Activated naive CD4-positive, alpha-beta T cell treated with anti-CD3 and anti-CD28 coated beads, Interleukin-2, amount 50 U/mL, for 16 hours (primary cell): Measurements from ENCODE around the gene IGFBP1.

Experiments used
- DNase-seq: peaks from one replicate; pipeline ENCODE4 v3.0.0-alpha.2; 2020

The IGFBP1 gene

GRCh38 chr7:45909561-45909960, 21.3 kb downstream of the IGFBP1 start:
- no peak for DNase-seq

DNA sequence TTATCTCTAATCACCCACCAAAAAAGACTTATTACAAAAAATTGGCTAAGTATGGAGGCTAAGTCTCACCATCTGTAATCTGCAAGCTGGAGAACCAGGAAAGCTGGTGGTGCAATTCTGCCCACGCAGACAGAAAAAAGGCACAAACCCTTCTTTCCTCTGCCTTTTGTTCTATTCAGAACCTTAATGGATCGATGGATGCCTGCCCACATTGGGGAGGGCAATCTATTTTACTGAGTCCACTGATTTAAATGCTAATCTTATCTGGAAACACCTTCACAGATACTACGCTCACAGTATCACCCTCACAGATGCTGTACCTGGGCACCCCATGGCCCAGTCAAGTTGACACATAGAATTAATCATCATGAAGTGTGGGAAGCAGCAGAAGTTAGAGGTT, 22.6 kb downstream of the IGFBP1 start:
- no peak for DNase-seq

- no peak for DNase-seq
These were observed 23.0 kb downstream of the IGFBP1 start for GRCh38 chr7:45911311-45911710.

- DNase-seq, result no peak
These were observed 24.7 kb downstream of the IGFBP1 start for GRCh38 chr7:45912972-45913371.

GRCh38 chr7:45914911-45915310, 26.6 kb downstream of the IGFBP1 start:
- no peak for DNase-seq

DNA sequence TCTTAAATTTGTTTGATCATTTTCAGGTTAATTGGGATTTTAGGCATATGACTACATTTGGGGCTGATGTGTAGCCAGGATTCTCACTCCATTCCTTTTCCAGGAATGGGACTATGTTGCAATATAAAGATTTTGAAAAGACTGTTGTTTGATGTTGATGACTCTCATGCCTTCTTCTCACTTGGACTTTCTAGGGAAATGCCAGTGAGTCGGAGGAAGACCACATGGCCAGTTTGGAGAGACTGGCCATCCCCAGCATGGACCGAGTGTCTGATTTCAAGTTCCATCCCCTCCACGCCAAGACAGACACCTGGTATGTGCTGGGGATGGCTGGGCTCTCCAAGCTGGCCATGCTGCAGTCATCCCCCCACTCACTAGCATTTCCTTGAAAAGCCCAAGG, 27.3 kb downstream of the IGFBP1 start:
- no peak for DNase-seq

- no peak for DNase-seq
These were observed 28.8 kb downstream of the IGFBP1 start for GRCh38 chr7:45917064-45917463.

DNA sequence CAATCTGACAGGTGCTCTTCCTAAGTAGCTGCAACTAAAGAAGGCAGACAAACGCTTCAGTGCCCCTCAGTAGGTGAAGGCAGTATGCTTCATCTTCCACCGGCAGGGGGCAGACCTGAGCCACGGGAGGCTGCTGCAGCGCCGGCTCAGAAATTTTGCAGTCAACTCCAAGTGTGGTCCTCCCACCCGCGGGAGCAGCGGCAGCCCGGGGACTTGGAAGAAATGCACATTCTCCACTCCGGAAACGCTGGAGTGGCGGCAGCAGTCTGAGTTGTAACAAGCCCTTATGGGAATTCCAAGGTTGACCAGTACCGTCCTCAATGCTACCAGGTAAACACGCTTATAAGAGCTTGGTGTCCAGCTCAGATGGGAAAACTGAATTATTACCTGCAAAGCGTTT, 29.4 kb downstream of the IGFBP1 start:
- DNase-seq, result peak; percentile 74

DNA sequence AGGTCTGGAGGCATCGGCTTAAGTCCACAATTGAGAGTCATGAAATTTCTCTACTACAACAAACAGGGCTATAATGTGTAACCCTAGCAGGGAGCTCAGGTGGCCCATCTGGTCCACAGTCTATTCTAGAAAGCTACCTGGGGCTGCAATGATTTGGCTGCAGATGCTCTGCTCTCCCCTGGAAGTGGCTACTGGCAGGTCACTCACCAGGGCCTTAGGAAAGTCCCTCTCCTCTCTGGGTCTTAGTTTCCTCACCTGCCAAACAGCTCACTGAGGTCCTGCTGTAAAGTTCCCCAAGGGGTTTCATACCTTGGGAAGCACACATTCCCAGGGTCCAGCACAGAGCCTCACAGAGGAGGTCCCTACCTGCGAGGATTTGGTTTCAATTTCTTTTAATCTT, 30.3 kb downstream of the IGFBP1 start:
- no peak for DNase-seq

DNA sequence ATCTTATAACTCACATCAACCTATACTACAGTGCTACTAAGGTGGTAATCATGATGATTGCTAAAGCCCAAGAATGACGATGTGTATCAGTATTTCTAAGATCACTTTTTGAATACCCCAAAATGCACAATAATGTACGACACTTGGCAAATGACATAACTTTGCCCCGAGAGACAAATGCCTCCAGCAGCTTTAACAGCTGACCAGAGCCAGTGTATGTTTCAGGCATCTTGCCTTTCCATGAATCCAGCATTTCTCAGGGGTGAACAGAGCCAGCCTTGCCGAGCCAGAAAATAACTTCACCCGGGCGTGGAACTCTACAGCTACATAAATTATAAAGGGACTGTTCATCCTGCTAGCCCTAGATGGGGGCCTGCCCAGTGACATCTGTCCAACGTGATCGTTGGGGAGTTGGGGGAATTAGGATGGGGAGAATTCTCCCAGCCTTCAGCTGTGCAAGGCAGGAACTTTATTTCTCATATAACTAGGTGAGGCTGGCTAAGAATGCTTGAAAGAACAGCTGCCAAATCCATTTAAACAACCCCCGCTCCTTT, 31.0 kb downstream of the IGFBP1 start:
- DNase-seq, result no peak

DNA sequence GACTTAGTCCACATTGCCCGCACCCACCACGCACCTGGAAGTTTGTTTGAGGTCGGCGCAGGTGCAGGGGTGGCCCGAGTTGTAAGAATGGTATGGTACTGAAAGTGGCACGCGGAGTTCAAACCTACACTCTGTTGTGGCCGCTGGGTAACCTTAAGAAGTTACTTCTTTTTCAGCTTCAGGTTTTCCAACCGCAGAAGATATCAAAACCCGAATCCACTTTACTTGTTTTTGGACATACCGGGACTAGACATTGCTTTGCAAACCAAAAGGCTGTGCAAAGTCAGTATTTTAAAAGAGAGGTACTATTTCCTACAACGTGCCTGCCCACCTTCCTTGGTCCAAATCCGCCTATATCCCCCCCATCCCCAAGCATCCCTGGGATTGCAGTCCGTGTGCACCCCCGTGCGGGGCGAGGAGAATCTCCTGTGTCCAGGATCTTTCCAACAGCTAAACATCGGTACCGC, 31.7 kb downstream of the IGFBP1 start:
- no peak for DNase-seq

DNA sequence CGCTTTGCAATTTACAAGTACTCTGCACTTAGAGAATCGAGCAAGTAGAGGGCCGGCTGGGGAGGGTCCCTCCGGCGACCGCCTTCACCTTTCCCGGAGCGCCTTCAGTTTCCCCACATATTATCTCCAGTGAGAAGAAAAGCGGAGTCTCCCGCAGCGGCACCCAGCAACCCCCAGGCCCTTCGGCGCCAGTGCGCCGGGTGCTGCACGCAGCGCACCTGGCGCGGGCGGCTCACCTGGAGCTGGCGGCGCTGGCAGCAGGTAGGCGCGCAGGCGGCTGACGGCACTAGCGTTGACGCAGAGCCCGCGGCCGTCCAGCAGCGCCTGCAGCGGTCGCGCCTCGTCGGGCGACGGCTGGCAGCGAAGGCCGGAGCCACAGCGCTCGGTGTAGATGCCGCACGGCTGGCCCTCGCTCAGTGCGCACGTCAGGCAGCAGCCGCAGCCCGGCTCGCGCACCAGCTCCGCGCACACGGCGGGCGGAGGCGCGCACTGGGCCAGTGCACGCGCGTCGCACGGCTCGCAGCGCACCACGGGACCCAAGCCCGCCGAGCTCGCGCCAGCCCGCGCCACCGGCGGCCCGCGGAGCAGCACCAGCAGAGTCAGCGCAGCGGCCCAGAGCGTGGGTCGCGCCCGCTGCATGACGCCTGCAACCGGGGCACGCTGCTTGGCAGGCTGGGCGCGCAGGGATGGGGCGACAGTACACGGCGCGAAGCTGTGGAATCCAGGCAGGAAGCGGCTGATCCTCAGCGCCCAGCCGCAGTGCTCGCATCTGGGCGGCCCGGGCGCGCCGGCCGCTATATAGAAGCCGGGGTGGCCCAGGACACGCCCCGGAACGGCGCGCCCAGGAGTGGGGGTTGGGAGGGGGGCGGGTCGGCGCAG, 32.5 kb downstream of the IGFBP1 start, which contains the start of gene IGFBP3:
IGFBP3 (minus strand) TSS at position 771 of the 879 bp plus-strand sequence; CDS start at position 639, 132 bp downstream.
- no peak for DNase-seq

- DNase-seq, result no peak
These were observed 33.1 kb downstream of the IGFBP1 start for GRCh38 chr7:45921381-45921698.

- no peak for DNase-seq
These were observed 33.6 kb downstream of the IGFBP1 start for GRCh38 chr7:45921699-45922519.

DNA sequence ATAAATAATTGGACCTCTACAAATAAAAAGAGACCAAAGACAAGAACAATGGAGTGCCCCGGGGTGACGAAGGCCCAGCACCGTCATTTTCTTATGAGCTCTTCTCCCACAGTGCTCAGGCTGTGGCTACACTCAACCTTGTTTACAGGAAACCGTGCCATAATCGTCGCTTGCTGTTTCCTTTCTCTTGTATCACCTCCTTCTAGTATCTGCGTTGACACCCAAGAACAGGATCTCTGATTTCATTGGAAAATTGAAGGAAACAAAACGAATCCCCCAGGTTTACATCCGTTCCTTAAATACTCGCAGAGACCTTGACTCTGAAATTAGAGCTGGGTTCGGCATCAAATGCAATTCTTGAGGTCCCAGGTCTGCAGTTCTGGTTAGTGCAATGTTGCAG, 34.5 kb downstream of the IGFBP1 start:
- DNase-seq, result no peak

DNA sequence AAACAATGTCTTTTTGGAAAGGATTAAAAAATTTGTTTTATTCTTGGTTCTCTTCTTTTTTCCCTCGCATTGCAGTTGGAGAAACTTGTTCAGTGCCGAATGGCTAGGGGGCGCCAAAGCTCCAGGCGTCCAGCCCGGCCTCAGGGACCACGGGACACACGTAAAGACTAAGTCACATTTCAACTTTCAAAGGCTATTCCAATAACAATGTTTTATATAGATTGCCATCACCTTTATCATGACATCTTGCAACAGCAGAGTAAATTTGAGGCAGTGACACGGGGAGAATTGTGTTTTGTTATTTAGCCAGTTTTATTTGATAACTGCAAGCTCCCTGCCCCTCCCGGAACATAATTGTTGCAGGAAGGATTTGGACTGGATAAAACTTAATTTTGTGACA, 35.0 kb downstream of the IGFBP1 start:
- peak; percentile 52 for DNase-seq

DNA sequence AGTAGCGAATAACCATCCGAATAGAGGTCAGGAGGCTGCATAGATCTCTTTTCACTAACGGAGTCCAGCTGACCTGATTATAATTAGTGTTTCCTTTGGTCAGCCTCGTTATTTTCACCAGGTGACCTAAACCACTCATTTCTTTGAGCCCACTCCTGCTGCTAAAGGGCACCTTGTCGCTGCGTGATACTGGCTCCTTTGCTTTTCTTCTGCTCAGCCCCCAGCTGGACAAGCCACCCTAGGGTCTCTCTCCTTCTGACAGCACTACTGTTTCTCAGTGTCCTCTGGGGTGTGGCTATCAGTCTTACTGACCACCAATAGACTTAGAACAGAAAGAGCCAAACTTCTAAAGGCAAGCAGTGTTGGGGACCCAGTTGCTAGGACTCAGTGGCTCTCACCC, 35.5 kb downstream of the IGFBP1 start:
- DNase-seq, result no peak

DNA sequence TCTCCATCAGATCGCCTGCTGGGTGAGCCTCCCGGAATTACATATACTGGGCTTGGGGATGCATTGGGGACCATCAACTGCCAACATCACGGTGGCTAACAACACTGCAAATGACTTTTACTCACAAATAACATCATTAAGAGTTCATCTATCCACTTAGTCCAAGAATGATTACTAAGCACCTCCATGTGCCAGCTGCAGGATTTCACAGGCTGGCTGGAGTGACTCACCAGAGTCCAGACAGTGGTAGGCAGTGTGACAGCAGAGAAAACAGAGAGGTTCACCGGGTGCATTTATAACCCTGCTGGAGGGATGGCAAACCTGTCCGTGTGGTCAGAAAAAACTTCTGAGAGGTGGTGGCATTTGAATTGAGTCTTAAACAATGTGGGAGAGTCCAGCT, 36.0 kb downstream of the IGFBP1 start:
- no peak for DNase-seq

DNA sequence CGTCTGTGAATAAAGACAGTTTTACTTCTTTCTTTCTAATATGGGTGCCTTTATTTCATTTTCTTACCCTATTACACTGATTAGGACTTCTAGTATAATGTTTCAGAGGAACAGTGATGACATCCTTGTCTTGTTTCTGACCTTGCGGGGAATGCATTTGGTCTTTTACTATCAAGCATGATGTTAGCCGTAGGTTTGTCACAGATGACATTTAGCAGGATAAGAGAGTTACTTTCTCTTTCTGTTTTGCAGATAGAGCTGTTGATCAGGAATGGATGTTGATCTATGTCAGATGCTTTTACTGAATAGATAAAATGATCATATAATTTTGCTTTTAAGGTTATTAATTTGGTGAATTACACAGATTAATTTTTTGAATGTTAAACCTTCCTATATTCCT, 39.4 kb downstream of the IGFBP1 start:
- DNase-seq, result no peak

DNA sequence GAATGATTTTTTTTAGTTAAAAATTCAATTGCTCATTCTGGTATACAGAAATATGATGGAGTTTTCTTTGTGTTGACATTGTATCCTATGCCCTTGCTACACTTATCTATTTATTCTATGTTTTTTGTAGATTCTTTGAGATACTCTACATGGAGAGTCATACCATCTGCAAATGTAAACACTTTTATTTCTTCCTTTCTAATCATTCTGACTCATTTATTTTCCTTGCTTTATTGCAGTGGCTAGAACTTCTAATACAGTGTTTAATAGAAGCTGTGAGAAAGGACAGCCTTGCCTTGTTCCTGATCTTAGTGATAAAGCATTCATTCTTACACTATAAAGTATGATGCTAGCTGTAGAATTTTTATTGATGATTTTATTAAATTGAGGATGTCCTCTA, 42.7 kb downstream of the IGFBP1 start:
- no peak for DNase-seq

GRCh38 chr7:45937301-45937700, 49.0 kb downstream of the IGFBP1 start:
- no peak for DNase-seq

GRCh38 chr7:45937862-45938261, 49.6 kb downstream of the IGFBP1 start:
- DNase-seq, result no peak

GRCh38 chr7:45938626-45939302, 50.5 kb downstream of the IGFBP1 start:
- DNase-seq, result no peak
